ENCODE results near the gene FRAS1. TPM values are rescaled to one million over a fixed set of nuclear protein-coding genes. Genes with fewer than 3 reads are reported as not detected.

FRAS1 gene
- total and polyA plus RNA-seq, 9 of the 15 experiments (the other 6 are each of a cell fraction or from before 2014, with no cell fraction given): under 0.01 to 0.11 (median 0.04) TPM; not detected in 2

GRCh38 chr4:78414116-78414515 is 357.0 kb downstream of the FRAS1 start:
- WGBS (ENCODE audit: insufficient coverage, low coverage, missing lambda C conversion rate): 9% methylated on average over 6 of the region's 6 CpGs
- Histone ChIP-seq H3K36me3 (ENCODE audit: control insufficient read depth, insufficient read depth, low read length) (no peaks in the 10 kb centered on the region), H3K4me3 (no peak overlapping the region), H3K79me2 (ENCODE audit: control insufficient read depth, insufficient read depth, low read length) (no peaks in the 10 kb centered on the region), H3K9me3 (replicated peaks; ENCODE audit: control insufficient read depth, insufficient read depth, low read depth, low read length) (no peaks in the 10 kb centered on the region), H3K27ac (ENCODE audit: extremely low read depth, low read depth, low read length) (no peak overlapping the region), H3K4me2 (ENCODE audit: insufficient read depth, low read length) (no peak overlapping the region), H3K27me3 (ENCODE audit: control insufficient read depth in 2 of 2, insufficient read depth in 2 of 2, low read length in 2 of 2) (peaks cover 5 to 13% of the 10 kb centered on the region in 2 experiments; a peak in 4 of 5 replicates), H4K20me1 (replicated peaks; ENCODE audit: control insufficient read depth, insufficient read depth, low read length) (no peaks in the 10 kb centered on the region), H2AFZ (ENCODE audit: low read depth, low read length) (no peak overlapping the region), H3K4me1 (replicated peaks in 1 of 2; ENCODE audit: control insufficient read depth in 2 of 2, insufficient read depth in 2 of 2, low read length in 2 of 2) (no peaks in the 10 kb centered on the region), H3K9ac (ENCODE audit: insufficient read depth in 1 of 2, low read depth in 2 of 2, low read length in 2 of 2) (no peak overlapping the region), H3K9me1 (ENCODE audit: control insufficient read depth, insufficient read depth, low read length) (no peaks in the 10 kb centered on the region)
- in situ Hi-C loops (cut with MboI) (no loop called here), intact Hi-C loops (cut with micrococcal nuclease) (loop anchor here (10.0 kb wide), 1 partner anchor 101 kb away; no protein-coding TSS in a partner anchor)
- no peak for FAIRE-seq
- ChIA-PET CTCF (ENCODE audit: low intra/inter-chr PET ratio) (no interaction called here), POLR2A (interaction anchor here (0.6 kb wide), 1 partner anchor 184 kb away, joined by 5 read pairs; no protein-coding TSS in a partner anchor)
- DNase-seq (ENCODE audit: extremely low read depth in 1 of 4, low spot score in 3 of 4): no peak
- no peak for ATAC-seq
- no peak for TF ChIP-seq TFAP4 (CRISPR knock-in tag; IDR thresholded peaks at IDR 0.05; ENCODE audit: borderline replicate concordance)
- TF ChIP-seq POLR2H (tag; IDR thresholded peaks at IDR 0.05; ENCODE audit: low read depth): no peak
- TF ChIP-seq ARID4B (CRISPR knock-in tag; IDR thresholded peaks at IDR 0.05): no peak
- no peak for TF ChIP-seq THRAP3 (IDR thresholded peaks at IDR 0.05; ENCODE audit: borderline replicate concordance)
- TF ChIP-seq ZNF785 (CRISPR knock-in tag; IDR thresholded peaks at IDR 0.05): no peak
- no peak for TF ChIP-seq E2F5 (CRISPR knock-in tag; IDR thresholded peaks at IDR 0.05)
- TF ChIP-seq CREM (IDR thresholded peaks at IDR 0.05; ENCODE audit: low read depth): no peak
- TF ChIP-seq FOS (IDR thresholded peaks at IDR 0.05; ENCODE audit: extremely low read depth, insufficient read length): no peak
- no peak for TF ChIP-seq SMC3 (conservative IDR thresholded peaks at IDR 0.05; ENCODE audit: insufficient read depth, low read depth, low read length)
- no peak for TF ChIP-seq DPF2 (IDR thresholded peaks at IDR 0.05)
- TF ChIP-seq ZNF134 (CRISPR knock-in tag; conservative IDR thresholded peaks at IDR 0.05): no peak
- no peak for TF ChIP-seq SRSF9 (IDR thresholded peaks at IDR 0.05; ENCODE audit: borderline replicate concordance, low read depth, low read length)
- TF ChIP-seq BCOR (IDR thresholded peaks at IDR 0.05): no peak
- TF ChIP-seq ZNF766 (CRISPR knock-in tag; conservative IDR thresholded peaks at IDR 0.05): no peak
- BruUV-seq (replicated peaks): no TSS peak
